ENCODE results near the gene ANXA1.

The ANXA1 gene

GRCh38 chr9:73153793-73154227 lies 2.1 kb downstream of the ANXA1 start:
- no peak for ATAC-seq
- no peak for DNase-seq
- no peaks in the 10 kb centered on the region for H3K9me3 Mint-ChIP-seq
- peak overlapping the region in 1 of 2 donors; percentile 92 for H3K27ac Mint-ChIP-seq
- no peaks in the 10 kb centered on the region for H3K27me3 Mint-ChIP-seq
- peak overlapping the region; percentile 71 to 82 for H3K4me3 Mint-ChIP-seq
- H3K4me1 Mint-ChIP-seq, result peaks cover 86% of the 10 kb centered on the region

- no peaks in the 10 kb centered on the region for H3K27me3 Mint-ChIP-seq
- H3K4me3 Mint-ChIP-seq, result peak overlapping the region; percentile 71 to 82
- H3K4me1 Mint-ChIP-seq, result peaks cover 86% of the 10 kb centered on the region
- no peaks in the 10 kb centered on the region for H3K9me3 Mint-ChIP-seq
- ATAC-seq, result no peak
- H3K27ac Mint-ChIP-seq, result peak overlapping the region; percentile 56 to 92
- no peak for DNase-seq
Measured at GRCh38 chr9:73154271-73154670, 2.6 kb downstream of the ANXA1 start.

GRCh38 chr9:73154722-73155121 lies 3.1 kb downstream of the ANXA1 start:
- H3K4me1 Mint-ChIP-seq, result peaks cover 83% of the 10 kb centered on the region
- no peak for DNase-seq
- peak overlapping the region; percentile 56 to 92 for H3K27ac Mint-ChIP-seq
- H3K27me3 Mint-ChIP-seq, result no peaks in the 10 kb centered on the region
- peak; percentile 76 for ATAC-seq
- H3K4me3 Mint-ChIP-seq, result peak overlapping the region; percentile 71 to 82
- no peaks in the 10 kb centered on the region for H3K9me3 Mint-ChIP-seq

- Mint-ChIP-seq H3K27ac (no peak overlapping the region), H3K4me3 (peak overlapping the region; percentile 71 to 82), H3K27me3 (no peaks in the 10 kb centered on the region), H3K4me1 (peaks cover 78% of the 10 kb centered on the region), H3K9me3 (no peaks in the 10 kb centered on the region)
- ATAC-seq, result peak; percentile 6
- no peak for DNase-seq
Measured at GRCh38 chr9:73155377-73155776, 3.7 kb downstream of the ANXA1 start.

- Mint-ChIP-seq H3K4me1 (peaks cover 72% of the 10 kb centered on the region), H3K27me3 (no peaks in the 10 kb centered on the region), H3K9me3 (no peaks in the 10 kb centered on the region), H3K27ac (peak overlapping the region in 1 of 2 donors; percentile 75), H3K4me3 (peak overlapping the region; percentile 21 to 82)
- DNase-seq (no peak), ATAC-seq (no peak)
Measured at GRCh38 chr9:73155968-73156864, 4.6 kb downstream of the ANXA1 start.

GRCh38 chr9:73156865-73157187 lies 5.2 kb downstream of the ANXA1 start:
- no peaks in the 10 kb centered on the region for H3K9me3 Mint-ChIP-seq
- peaks cover 65% of the 10 kb centered on the region for H3K4me1 Mint-ChIP-seq
- no peak for DNase-seq
- H3K27me3 Mint-ChIP-seq, result no peaks in the 10 kb centered on the region
- ATAC-seq, result no peak
- H3K4me3 Mint-ChIP-seq, result peak overlapping the region; percentile 21 to 64
- peak overlapping the region in 1 of 2 donors; percentile 88 for H3K27ac Mint-ChIP-seq

- H3K27ac Mint-ChIP-seq, result peak overlapping the region in 1 of 2 donors; percentile 94
- ATAC-seq (no peak), DNase-seq (no peak)
- H3K4me1 Mint-ChIP-seq, result peaks cover 59% of the 10 kb centered on the region
- H3K4me3 Mint-ChIP-seq, result peak overlapping the region; percentile 53 to 75
- H3K9me3 Mint-ChIP-seq, result no peaks in the 10 kb centered on the region
- no peaks in the 10 kb centered on the region for H3K27me3 Mint-ChIP-seq
Measured at GRCh38 chr9:73157811-73158210, 6.1 kb downstream of the ANXA1 start.

GRCh38 chr9:73158723-73159122 lies 7.1 kb downstream of the ANXA1 start:
- H3K4me1 Mint-ChIP-seq, result peaks cover 59% of the 10 kb centered on the region
- H3K4me3 Mint-ChIP-seq, result peak overlapping the region in 1 of 2 donors; percentile 75

GRCh38 chr9:73160868-73161267 lies 9.2 kb downstream of the ANXA1 start:
- Mint-ChIP-seq H3K4me1 (peaks cover 39% of the 10 kb centered on the region), H3K4me3 (no peak overlapping the region), H3K27ac (no peak overlapping the region), H3K27me3 (no peaks in the 10 kb centered on the region), H3K9me3 (no peaks in the 10 kb centered on the region)
- no peak for ATAC-seq
- DNase-seq, result no peak

More at GRCh38 chr9:73158723-73159122, 7.1 kb downstream of the ANXA1 start:
- peak overlapping the region in 1 of 2 donors; percentile 73 for H3K27ac Mint-ChIP-seq
- ATAC-seq (no peak), DNase-seq (no peak)
- H3K9me3 Mint-ChIP-seq, result no peaks in the 10 kb centered on the region
- no peaks in the 10 kb centered on the region for H3K27me3 Mint-ChIP-seq

- no peaks in the 10 kb centered on the region for H3K27me3 Mint-ChIP-seq
- H3K4me3 Mint-ChIP-seq, result peak overlapping the region in 1 of 2 donors; percentile 12
- no peak for DNase-seq
- peak; percentile 77 for ATAC-seq
- no peaks in the 10 kb centered on the region for H3K9me3 Mint-ChIP-seq
- peak overlapping the region in 1 of 2 donors; percentile 25 for H3K27ac Mint-ChIP-seq
- peaks cover 30% of the 10 kb centered on the region for H3K4me1 Mint-ChIP-seq
Measured at GRCh38 chr9:73162987-73163768, 11.5 kb downstream of the ANXA1 start.

GRCh38 chr9:73165911-73166310 lies 14.2 kb downstream of the ANXA1 start:
- no peak overlapping the region for H3K4me3 Mint-ChIP-seq
- no peaks in the 10 kb centered on the region for H3K27me3 Mint-ChIP-seq
- no peaks in the 10 kb centered on the region for H3K9me3 Mint-ChIP-seq
- H3K4me1 Mint-ChIP-seq, result peaks cover 26% of the 10 kb centered on the region
- DNase-seq (no peak), ATAC-seq (no peak)
- H3K27ac Mint-ChIP-seq, result no peak overlapping the region

- H3K27me3 Mint-ChIP-seq, result no peaks in the 10 kb centered on the region
- no peak for ATAC-seq
- no peak overlapping the region for H3K4me3 Mint-ChIP-seq
- H3K4me1 Mint-ChIP-seq, result peaks cover 26% of the 10 kb centered on the region
- no peak overlapping the region for H3K27ac Mint-ChIP-seq
- no peak for DNase-seq
- no peaks in the 10 kb centered on the region for H3K9me3 Mint-ChIP-seq
Measured at GRCh38 chr9:73166468-73166867, 14.8 kb downstream of the ANXA1 start.

GRCh38 chr9:73167614-73168013 lies 15.9 kb downstream of the ANXA1 start:
- peak overlapping the region in 1 of 2 donors; percentile 52 for H3K4me3 Mint-ChIP-seq
- DNase-seq, result no peak
- ATAC-seq, result no peak
- H3K27ac Mint-ChIP-seq, result peak overlapping the region in 1 of 2 donors; percentile 73
- H3K4me1 Mint-ChIP-seq, result peaks cover 25% of the 10 kb centered on the region
- no peaks in the 10 kb centered on the region for H3K9me3 Mint-ChIP-seq
- no peaks in the 10 kb centered on the region for H3K27me3 Mint-ChIP-seq

- no peaks in the 10 kb centered on the region for H3K9me3 Mint-ChIP-seq
- no peak overlapping the region for H3K4me3 Mint-ChIP-seq
- ATAC-seq (no peak), DNase-seq (no peak)
- peaks cover 17% of the 10 kb centered on the region for H3K4me1 Mint-ChIP-seq
- peak overlapping the region in 1 of 2 donors; percentile 21 for H3K27ac Mint-ChIP-seq
- no peaks in the 10 kb centered on the region for H3K27me3 Mint-ChIP-seq
Measured at GRCh38 chr9:73168298-73168934, 16.8 kb downstream of the ANXA1 start.

GRCh38 chr9:73170185-73170957 lies 18.7 kb downstream of the ANXA1 start:
- H3K27ac Mint-ChIP-seq, result no peak overlapping the region
- no peaks in the 10 kb centered on the region for H3K9me3 Mint-ChIP-seq
- peaks cover 15% of the 10 kb centered on the region for H3K4me1 Mint-ChIP-seq
- H3K4me3 Mint-ChIP-seq, result no peak overlapping the region
- no peaks in the 10 kb centered on the region for H3K27me3 Mint-ChIP-seq
- ATAC-seq, result no peak
- no peak for DNase-seq
